HG02885 (cell line): ENCODE measurements around the gene CSH2.
A peak's percentile ranks its signal among the peaks of the same experiment; 100 is the strongest.

Source experiments
- ATAC-seq: cut with Tn5 transposase; IDR thresholded peaks from one replicate; pipeline ENCODE4 v1.9.1; 2021; ENCODE audit warnings: mild to moderate bottlenecking; ENCODE audit not compliant: unreplicated experiment, poor library complexity

CSH2 gene

DNA sequence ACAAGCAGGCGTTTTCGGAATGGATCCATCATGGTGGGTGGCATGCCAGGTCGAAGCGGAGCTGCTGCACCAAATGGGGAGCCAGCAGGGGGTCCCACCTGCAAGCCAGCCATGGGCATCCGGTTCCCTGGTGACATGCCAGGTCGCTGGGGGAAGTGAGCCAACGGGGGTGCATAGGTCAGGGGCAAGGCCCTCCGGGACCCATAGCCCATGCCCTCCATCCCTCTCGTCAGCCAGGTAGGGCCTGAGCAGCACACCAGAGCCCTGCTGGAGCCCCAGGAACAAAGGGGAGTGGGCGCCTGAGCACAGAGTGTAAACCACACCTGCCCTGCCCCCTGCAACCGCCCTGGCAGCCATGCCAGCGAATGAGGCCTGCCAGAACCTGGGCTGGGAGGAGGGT is 36.0 kb downstream of the CSH2 start:
- ATAC-seq, result no peak

GRCh38 chr17:63836811-63837210 is 36.7 kb downstream of the CSH2 start:
- ATAC-seq, result no peak

- ATAC-seq, result no peak
These were observed 38.2 kb downstream of the CSH2 start for GRCh38 chr17:63835167-63835720.

GRCh38 chr17:63834431-63835166 is 38.9 kb downstream of the CSH2 start:
- ATAC-seq, result peak; percentile 43

DNA sequence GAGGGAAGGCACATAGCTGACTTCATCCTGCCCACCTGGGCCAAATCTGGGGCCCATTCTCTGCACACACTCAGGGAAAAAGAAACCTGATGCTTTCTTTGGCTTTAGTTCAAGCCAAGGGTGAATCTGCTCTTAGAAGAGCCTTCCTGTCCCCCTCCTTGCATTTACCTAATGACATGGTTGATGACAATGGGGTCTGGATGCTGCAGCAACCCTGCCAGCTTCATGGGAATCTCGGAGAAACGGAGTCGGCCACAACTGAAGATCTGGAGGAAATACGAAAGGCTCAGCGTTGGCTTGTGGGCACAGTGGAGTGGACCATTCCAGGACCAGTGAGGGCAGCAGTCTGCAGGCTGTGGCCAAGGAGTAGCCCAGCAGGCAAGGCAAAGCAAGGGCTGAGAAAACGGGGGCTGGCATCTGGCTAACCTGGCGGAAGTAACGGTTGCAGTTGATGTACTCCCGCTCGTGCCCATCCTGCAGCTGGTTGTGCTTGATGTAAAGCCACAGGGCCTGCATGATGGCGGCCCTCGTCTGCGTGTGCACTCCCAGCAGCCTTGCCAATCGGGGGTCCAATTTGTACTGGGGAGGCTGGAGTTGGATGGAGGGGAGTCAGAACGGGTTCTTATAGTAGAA is 39.6 kb downstream of the CSH2 start:
- no peak for ATAC-seq

DNA sequence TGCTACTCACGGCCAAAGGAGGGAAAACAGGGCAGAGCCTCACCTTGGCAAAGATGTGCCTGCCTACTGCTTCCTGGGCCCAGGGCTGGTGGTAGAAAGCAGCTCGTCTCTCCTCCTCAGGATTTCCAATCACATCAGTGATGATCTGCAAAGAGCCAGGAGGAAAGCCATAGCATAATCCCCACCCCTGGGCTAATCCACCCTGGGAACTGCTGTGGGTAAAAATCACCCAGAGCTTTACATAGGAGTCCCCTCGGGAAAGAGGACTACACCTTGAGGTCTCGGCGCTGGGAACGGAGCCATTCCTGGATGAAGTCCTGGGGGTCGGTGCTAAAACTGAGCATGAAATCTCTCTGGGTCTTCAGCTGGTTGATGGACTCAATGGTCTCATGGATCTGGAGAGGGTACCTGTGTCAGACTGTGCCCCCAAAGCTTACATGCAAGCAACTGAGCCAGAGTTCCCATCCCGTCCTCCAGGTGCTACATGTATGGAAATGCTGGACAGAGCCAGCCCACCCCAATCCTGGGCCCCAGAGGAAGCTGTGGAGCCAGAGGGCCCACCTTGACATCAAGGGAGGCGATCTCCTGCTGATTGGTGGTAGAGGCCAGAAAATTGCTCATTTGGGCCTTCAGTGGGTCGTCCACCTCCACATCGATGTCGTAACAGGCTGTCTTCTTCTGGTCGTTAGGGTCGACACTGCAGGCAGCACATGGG is 40.3 kb downstream of the CSH2 start:
- no peak for ATAC-seq

DNA sequence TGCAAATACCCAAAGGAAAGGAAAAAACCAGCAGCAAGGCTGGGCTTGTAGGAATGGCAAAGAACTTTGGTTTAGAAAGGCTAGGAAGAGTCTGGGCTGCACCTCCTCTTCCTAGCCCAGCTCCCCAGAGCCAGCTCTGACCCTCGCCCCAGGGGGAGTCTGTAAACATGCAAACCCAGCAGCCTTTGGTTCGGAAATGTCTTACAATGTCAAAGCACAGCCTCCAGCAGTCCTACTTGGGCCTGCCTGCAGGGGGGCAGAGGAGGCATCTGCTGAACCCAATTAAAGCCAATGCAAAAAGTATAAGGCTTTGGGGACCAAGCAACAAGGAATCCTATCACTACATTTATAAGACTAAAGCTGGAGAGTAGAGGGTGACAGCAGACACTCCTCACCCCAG is 41.0 kb downstream of the CSH2 start:
- no peak for ATAC-seq

DNA sequence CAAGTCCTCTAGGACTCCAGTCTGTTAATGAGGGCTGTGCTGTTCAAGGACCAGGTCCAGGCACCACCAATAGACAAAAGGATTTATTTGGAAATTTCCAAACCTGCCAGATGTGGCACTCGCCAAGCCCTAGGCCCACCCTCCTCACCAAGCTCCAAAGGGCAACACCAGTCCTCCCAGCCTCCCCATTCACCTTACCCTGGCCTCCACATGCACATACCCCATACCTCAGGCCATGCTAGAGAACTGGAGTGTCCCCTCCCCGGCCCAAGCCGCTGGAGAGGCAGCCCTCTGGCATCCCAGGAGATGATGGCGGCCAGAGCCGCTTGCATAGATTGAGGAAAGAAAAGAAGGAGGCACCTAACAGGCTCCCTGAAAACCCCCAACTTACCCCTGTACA is 41.5 kb downstream of the CSH2 start:
- no peak for ATAC-seq

GRCh38 chr17:63831505-63831904 is 42.0 kb downstream of the CSH2 start:
- ATAC-seq, result no peak

DNA sequence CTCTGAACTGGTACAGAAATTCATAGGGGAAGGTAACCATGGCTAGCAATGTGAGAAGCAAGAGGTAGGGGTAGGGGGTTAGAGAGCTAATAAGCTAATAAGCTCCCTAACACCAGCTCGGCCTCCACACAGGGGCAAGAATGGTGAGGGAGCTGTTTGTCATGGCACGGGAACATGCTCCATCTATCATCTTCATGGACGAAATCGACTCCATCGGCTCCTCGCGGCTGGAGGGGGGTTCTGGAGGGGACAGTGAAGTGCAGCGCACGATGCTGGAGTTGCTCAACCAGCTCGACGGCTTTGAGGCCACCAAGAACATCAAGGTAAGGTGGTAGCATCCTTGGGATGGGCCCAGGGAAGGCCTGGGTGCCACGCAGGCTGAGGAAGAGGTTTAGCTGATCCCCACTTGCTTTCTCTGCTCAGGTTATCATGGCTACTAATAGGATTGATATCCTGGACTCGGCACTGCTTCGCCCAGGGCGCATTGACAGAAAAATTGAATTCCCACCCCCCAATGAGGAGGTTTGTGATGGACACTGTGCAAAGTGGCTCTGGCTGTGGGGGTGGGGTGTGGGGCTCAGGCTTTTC is 42.5 kb downstream of the CSH2 start:
- ATAC-seq, result no peak

DNA sequence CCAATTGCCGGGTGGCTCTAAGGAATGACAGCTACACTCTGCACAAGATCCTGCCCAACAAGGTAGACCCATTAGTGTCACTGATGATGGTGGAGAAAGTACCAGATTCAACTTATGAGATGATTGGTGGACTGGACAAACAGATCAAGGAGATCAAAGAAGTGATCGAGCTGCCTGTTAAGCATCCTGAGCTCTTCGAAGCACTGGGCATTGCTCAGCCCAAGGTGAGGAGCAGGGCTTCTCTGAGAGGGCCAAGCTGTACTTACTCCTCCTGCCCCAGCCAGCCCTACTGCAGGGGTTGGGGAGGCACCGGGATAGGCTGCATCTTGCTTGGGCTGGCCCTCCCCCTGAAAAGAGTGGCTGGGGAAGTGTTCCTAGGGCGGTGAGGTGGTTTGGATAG is 43.2 kb downstream of the CSH2 start:
- no peak for ATAC-seq

DNA sequence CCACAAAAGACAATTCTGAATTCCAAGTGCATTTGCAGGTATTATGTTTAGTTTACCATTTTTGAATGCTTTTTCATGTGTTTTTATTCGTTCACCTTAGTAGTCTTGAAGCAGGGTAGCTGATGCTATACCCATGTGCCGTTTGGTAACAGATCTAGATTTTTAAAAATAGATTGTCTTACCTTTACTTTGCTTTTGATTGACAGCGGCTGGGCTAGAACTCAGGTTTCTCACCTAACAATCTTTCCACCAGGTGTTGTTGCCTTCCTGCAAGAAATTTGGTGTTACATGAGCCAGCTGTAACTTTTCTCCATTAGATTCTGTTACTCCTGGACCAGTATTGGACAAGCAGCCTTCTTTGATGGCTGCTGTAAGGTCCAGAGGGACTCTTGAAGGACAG is 44.5 kb downstream of the CSH2 start:
- no peak for ATAC-seq

GRCh38 chr17:63827801-63828221 is 45.7 kb downstream of the CSH2 start:
- no peak for ATAC-seq

- peak; percentile 88 for ATAC-seq
These were observed 46.3 kb downstream of the CSH2 start, which contains the start of the genes FTSJ3 and PSMC5 for GRCh38 chr17:63827002-63827800. TSS of gene FTSJ3 (minus strand) at chr17:63827663. CDS start at chr17:63826902, 761 bp downstream. TSS of gene PSMC5 (plus strand) at chr17:63827431. CDS start at chr17:63827491, 60 bp downstream.

DNA sequence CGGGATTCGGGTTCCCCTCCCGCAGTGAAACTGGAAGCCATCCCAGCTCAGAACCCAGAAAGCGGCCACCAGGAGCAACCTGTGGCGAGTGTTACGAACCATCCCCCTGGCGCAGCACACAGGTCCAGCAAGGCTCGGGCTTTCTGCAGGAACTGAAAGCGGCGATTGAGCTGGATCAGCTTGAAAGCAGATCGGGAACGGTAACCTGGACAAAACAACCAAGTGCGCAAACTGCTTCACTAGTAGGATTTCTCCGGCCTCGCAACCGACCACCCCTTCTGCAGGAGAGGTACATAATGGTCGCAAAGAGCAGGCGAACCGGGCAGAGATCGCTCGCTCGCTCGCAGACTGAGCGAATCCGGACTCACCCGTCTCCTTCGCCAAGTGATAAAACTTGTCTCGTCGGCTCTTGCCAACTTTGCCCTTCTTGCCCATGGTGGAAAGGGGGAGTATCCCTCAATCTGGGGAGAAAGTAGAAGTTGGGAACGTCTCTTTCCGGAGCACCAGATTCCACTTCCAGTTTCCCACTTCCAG is 46.9 kb downstream of the CSH2 start:
- peak; percentile 12 for ATAC-seq

GRCh38 chr17:63824362-63824761 is 49.1 kb downstream of the CSH2 start:
- no peak for ATAC-seq

- no peak for ATAC-seq
These were observed 49.7 kb downstream of the CSH2 start for GRCh38 chr17:63823659-63824331.

- no peak for ATAC-seq
These were observed 50.9 kb downstream of the CSH2 start for GRCh38 chr17:63822537-63822936.
